MM.1S (cell line): ENCODE measurements around the gene PAFAH1B1.
"Not testable (repeated sequence)": the region's sequence is repeated elsewhere in the genome, so short reads cannot be mapped to it uniquely, and the experiment has no call there.

Experiments used
- EZH2 ChIP-seq: fragments of 300-600 bp; sonication (generic); optimal IDR thresholded peaks from 2 replicates; pipeline ENCODE3; 2017; ENCODE audit warnings: low read depth, mild to moderate bottlenecking, antibody characterized with exemption, low read length, mixed read lengths
- EZH2phosphoT487 ChIP-seq: fragments of 300-600 bp; sonication (generic); IDR thresholded peaks from 2 replicates; pipeline ENCODE4 v1.6.1; 2018; ENCODE audit warnings: antibody characterized with exemption, low read length
- TF ChIP-seq, protein P1 (sequence below): fragments of 300-600 bp; sonication (generic); IDR thresholded peaks from 2 replicates; pipeline ENCODE4 v1.5.1; 2016; ENCODE audit warnings: antibody characterized with exemption, low read length, mixed read lengths

DNA sequence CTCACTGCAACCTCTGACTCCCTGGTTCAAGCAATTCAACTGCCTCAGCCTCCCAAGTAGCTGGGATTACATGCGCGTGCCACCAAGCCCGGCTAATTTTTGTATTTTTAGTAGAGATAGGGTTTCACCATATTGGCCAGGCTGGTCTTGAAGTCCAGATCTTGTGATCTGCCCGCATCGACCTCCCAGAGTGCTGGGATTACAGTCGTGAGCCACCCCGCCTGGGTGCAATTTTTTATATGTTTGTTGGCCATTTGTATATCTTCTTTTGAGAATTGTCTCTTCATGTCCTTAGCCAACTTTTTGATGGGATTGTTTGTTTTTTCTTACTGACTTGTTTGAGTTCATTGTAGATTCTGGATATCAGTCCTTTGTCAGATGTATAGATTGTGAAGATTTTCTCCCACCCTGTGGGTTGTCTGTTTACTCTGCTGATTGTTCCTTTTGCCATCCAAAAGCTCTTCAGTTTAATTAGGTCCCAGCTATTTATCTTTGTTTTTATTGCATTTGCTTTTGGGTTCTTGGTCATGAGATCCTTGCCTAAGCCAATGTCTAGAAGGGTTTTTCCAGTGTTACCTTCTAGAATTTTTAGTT, 33.3 kb downstream of the PAFAH1B1 start:
- TF ChIP-seq, protein P1, sequence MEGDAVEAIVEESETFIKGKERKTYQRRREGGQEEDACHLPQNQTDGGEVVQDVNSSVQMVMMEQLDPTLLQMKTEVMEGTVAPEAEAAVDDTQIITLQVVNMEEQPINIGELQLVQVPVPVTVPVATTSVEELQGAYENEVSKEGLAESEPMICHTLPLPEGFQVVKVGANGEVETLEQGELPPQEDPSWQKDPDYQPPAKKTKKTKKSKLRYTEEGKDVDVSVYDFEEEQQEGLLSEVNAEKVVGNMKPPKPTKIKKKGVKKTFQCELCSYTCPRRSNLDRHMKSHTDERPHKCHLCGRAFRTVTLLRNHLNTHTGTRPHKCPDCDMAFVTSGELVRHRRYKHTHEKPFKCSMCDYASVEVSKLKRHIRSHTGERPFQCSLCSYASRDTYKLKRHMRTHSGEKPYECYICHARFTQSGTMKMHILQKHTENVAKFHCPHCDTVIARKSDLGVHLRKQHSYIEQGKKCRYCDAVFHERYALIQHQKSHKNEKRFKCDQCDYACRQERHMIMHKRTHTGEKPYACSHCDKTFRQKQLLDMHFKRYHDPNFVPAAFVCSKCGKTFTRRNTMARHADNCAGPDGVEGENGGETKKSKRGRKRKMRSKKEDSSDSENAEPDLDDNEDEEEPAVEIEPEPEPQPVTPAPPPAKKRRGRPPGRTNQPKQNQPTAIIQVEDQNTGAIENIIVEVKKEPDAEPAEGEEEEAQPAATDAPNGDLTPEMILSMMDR: not testable (repeated sequence)
- TF ChIP-seq EZH2, EZH2phosphoT487: not testable (repeated sequence)
